Stimulated activated CD4-positive, alpha-beta T cell treated with anti-CD3 and anti-CD28 coated beads, Interleukin-1b, Interleukin-23, amount 100 ng/mL, for 24 hours (primary cell): Measurements from ENCODE around the gene SLC50A1.

ENCODE experiments used
- DNase-seq, 4 experiments: peaks; one replicate each; pipeline ENCODE4 v3.0.0-alpha.2; 2020; ENCODE audit warnings: low read depth in 4 of 4, low spot score in 1 of 4

SLC50A1 gene

GRCh38 chr1:155169541-155169940 lies 33.9 kb downstream of the SLC50A1 start:
- DNase-seq = no peak

GRCh38 chr1:155170101-155170785 lies 34.6 kb downstream of the SLC50A1 start:
- no peak for DNase-seq

- no peak for DNase-seq
These were observed 35.2 kb downstream of the SLC50A1 start for GRCh38 chr1:155170806-155171205.

- DNase-seq = no peak
These were observed 36.4 kb downstream of the SLC50A1 start for GRCh38 chr1:155171836-155172731.

GRCh38 chr1:155172732-155173477 lies 37.3 kb downstream of the SLC50A1 start, which contains the start of gene KRTCAP2:
TSS of gene KRTCAP2 (minus strand) at chr1:155173304. CDS start at chr1:155173224, 80 bp downstream.
- peak; percentile 84 to 93 (median 88) for DNase-seq

GRCh38 chr1:155173478-155174323 lies 38.0 kb downstream of the SLC50A1 start, which contains the start of gene TRIM46:
TSS of gene TRIM46 (plus strand) at chr1:155173849. CDS start at chr1:155173967, 118 bp downstream.
- DNase-seq = peak; percentile 50 to 74 (median 61)

GRCh38 chr1:155174324-155175280 lies 39.0 kb downstream of the SLC50A1 start:
- DNase-seq = peak in 1 of 4 experiments; percentile 45

- DNase-seq = no peak
These were observed 39.8 kb downstream of the SLC50A1 start for GRCh38 chr1:155175281-155175926.

- DNase-seq = no peak
These were observed 40.3 kb downstream of the SLC50A1 start for GRCh38 chr1:155175927-155176371.

- DNase-seq = peak; percentile 76 to 87 (median 80)
These were observed 41.0 kb downstream of the SLC50A1 start for GRCh38 chr1:155176544-155177071.

GRCh38 chr1:155177192-155177917 lies 41.7 kb downstream of the SLC50A1 start:
- no peak for DNase-seq

- no peak for DNase-seq
These were observed 42.2 kb downstream of the SLC50A1 start for GRCh38 chr1:155177918-155178281.

GRCh38 chr1:155178441-155179111 lies 42.9 kb downstream of the SLC50A1 start:
- no peak for DNase-seq

GRCh38 chr1:155179112-155180031 lies 43.7 kb downstream of the SLC50A1 start:
- DNase-seq = no peak

GRCh38 chr1:155181371-155182051 lies 45.9 kb downstream of the SLC50A1 start:
- no peak for DNase-seq
